ENCODE results near the gene ADGRL3.

ADGRL3 gene

GRCh38 chr4:61734409-61734808 lies 534.3 kb downstream of the ADGRL3 start:
- H3K4me1 ChIP-seq (ENCODE audit: insufficient read depth, poor library complexity, severe bottlenecking), result no peaks in the 10 kb centered on the region
- no peaks in the 10 kb centered on the region for H3K9me3 ChIP-seq (ENCODE audit: severe bottlenecking)

GRCh38 chr4:61739887-61740286 lies 539.8 kb downstream of the ADGRL3 start:
- no peaks in the 10 kb centered on the region for H3K9me3 ChIP-seq (ENCODE audit: severe bottlenecking)
- H3K27me3 ChIP-seq (ENCODE audit: insufficient read depth, poor library complexity, severe bottlenecking), result no peaks in the 10 kb centered on the region
- no peaks in the 10 kb centered on the region for H3K36me3 ChIP-seq (ENCODE audit: low read depth)
- TF ChIP-seq, protein P1, sequence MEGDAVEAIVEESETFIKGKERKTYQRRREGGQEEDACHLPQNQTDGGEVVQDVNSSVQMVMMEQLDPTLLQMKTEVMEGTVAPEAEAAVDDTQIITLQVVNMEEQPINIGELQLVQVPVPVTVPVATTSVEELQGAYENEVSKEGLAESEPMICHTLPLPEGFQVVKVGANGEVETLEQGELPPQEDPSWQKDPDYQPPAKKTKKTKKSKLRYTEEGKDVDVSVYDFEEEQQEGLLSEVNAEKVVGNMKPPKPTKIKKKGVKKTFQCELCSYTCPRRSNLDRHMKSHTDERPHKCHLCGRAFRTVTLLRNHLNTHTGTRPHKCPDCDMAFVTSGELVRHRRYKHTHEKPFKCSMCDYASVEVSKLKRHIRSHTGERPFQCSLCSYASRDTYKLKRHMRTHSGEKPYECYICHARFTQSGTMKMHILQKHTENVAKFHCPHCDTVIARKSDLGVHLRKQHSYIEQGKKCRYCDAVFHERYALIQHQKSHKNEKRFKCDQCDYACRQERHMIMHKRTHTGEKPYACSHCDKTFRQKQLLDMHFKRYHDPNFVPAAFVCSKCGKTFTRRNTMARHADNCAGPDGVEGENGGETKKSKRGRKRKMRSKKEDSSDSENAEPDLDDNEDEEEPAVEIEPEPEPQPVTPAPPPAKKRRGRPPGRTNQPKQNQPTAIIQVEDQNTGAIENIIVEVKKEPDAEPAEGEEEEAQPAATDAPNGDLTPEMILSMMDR (IDR thresholded peaks at IDR 0.05; ENCODE audit: poor library complexity, severe bottlenecking), result no peak
- no peak overlapping the region for H3K4me3 ChIP-seq (ENCODE audit: severe bottlenecking)
- H3K27ac ChIP-seq (ENCODE audit: poor library complexity, severe bottlenecking), result no peak overlapping the region
- no peak for ATAC-seq (ENCODE audit: low read depth)
- H3K4me1 ChIP-seq (ENCODE audit: insufficient read depth, poor library complexity, severe bottlenecking), result no peaks in the 10 kb centered on the region
- DNase-seq (ENCODE audit: low spot score), result no peak

More at GRCh38 chr4:61734409-61734808, 534.3 kb downstream of the ADGRL3 start:
- Histone ChIP-seq H3K27me3 (ENCODE audit: insufficient read depth, poor library complexity, severe bottlenecking) (no peaks in the 10 kb centered on the region), H3K36me3 (ENCODE audit: low read depth) (no peaks in the 10 kb centered on the region), H3K27ac (ENCODE audit: poor library complexity, severe bottlenecking) (no peak overlapping the region), H3K4me3 (ENCODE audit: severe bottlenecking) (no peak overlapping the region)
- ATAC-seq (ENCODE audit: low read depth) (no peak), DNase-seq (ENCODE audit: low spot score) (no peak)
- TF ChIP-seq, protein P1 (IDR thresholded peaks at IDR 0.05; ENCODE audit: poor library complexity, severe bottlenecking), result no peak

DNA sequence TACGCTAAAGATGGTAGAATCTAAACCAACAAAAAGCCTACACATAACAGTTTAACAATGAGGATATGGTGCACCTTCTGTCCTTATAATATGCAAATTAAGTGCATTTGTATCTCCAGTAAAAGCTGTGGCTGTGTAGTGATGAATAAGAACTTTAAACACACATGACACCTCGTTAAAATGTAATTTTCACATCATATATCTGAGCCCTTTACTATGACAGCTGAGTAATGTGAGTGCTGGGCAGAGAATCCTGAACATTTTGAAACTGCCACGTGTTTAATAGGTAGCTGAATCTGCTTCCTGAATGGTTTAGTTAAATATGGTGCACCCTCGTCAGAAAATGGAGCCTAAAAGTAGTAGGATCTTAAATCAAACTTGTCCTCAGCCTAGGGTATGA lies 540.8 kb downstream of the ADGRL3 start:
- no peaks in the 10 kb centered on the region for H3K27me3 ChIP-seq (ENCODE audit: insufficient read depth, poor library complexity, severe bottlenecking)
- H3K27ac ChIP-seq (ENCODE audit: poor library complexity, severe bottlenecking), result no peak overlapping the region
- DNase-seq (ENCODE audit: low spot score) (no peak), ATAC-seq (ENCODE audit: low read depth) (no peak)
- no peaks in the 10 kb centered on the region for H3K36me3 ChIP-seq (ENCODE audit: low read depth)
- no peaks in the 10 kb centered on the region for H3K9me3 ChIP-seq (ENCODE audit: severe bottlenecking)
- TF ChIP-seq, protein P1 (IDR thresholded peaks at IDR 0.05; ENCODE audit: poor library complexity, severe bottlenecking), result no peak
- H3K4me1 ChIP-seq (ENCODE audit: insufficient read depth, poor library complexity, severe bottlenecking), result no peaks in the 10 kb centered on the region
- no peak overlapping the region for H3K4me3 ChIP-seq (ENCODE audit: severe bottlenecking)

DNA sequence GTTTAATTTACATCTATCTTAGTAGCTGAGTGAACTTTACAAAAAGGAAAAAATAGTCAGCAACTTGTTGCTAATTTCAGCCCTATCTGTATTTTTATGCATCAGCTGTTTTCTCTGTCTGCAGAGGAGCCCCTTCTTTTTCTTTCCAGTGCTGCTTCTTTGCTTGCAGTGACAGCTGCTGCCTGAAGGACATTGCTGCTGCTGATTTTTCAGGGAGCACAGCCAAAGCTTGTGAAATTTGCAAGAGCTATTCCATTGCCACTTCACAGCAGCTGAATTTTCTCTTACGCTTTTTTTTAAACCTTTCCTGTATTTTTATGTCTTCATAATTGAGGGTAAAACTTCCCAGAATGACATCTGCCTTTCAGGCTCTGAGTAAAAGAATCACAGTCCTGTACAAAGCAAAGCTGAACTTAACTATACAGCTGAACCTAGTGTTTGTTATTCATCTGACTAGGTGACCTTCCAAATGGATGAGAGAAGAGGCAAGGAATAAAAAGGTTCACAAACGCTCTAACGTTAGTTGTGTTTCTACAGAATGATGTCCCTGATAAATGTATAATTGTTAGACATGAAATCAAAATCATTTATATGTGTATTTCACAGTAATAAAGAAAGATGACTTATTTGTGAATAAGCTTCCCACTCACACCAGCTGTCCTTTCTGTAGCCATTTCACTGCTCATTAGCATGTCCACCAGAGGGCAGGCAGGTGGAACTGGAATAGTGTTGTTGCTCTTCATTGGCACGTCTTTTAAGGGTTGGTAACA lies 541.4 kb downstream of the ADGRL3 start:
- Histone ChIP-seq H3K27ac (ENCODE audit: poor library complexity, severe bottlenecking) (no peak overlapping the region), H3K36me3 (ENCODE audit: low read depth) (no peaks in the 10 kb centered on the region), H3K27me3 (ENCODE audit: insufficient read depth, poor library complexity, severe bottlenecking) (no peaks in the 10 kb centered on the region), H3K4me1 (ENCODE audit: insufficient read depth, poor library complexity, severe bottlenecking) (no peaks in the 10 kb centered on the region), H3K9me3 (ENCODE audit: severe bottlenecking) (no peaks in the 10 kb centered on the region), H3K4me3 (ENCODE audit: severe bottlenecking) (no peak overlapping the region)
- ATAC-seq (ENCODE audit: low read depth) (no peak), DNase-seq (ENCODE audit: low spot score) (no peak)
- TF ChIP-seq, protein P1 (IDR thresholded peaks at IDR 0.05; ENCODE audit: poor library complexity, severe bottlenecking), result peak; percentile 51

- Histone ChIP-seq H3K4me1 (ENCODE audit: insufficient read depth, poor library complexity, severe bottlenecking) (no peaks in the 10 kb centered on the region), H3K36me3 (ENCODE audit: low read depth) (no peaks in the 10 kb centered on the region), H3K27ac (ENCODE audit: poor library complexity, severe bottlenecking) (no peak overlapping the region), H3K9me3 (ENCODE audit: severe bottlenecking) (no peaks in the 10 kb centered on the region), H3K27me3 (ENCODE audit: insufficient read depth, poor library complexity, severe bottlenecking) (no peaks in the 10 kb centered on the region), H3K4me3 (ENCODE audit: severe bottlenecking) (no peak overlapping the region)
- ATAC-seq (ENCODE audit: low read depth), result no peak
- TF ChIP-seq, protein P1 (IDR thresholded peaks at IDR 0.05; ENCODE audit: poor library complexity, severe bottlenecking), result no peak
- no peak for DNase-seq (ENCODE audit: low spot score)
These were observed 550.7 kb downstream of the ADGRL3 start for GRCh38 chr4:61750810-61751209.

Measured in RWPE2 (cell line).